Activated T-helper 2 cell treated with anti-CD3 and anti-CD28 coated beads, Interferon-gamma antibody, Interleukin-2, Interleukin-4, amounts not matched to agents 10 μg/mL and 5 μg/mL and 100 μg/mL, durations not matched to agents 14 hours and 24 hours and 36 hours (primary cell): Measurements from ENCODE around the gene MITF. TPM values are rescaled to one million over a fixed set of nuclear protein-coding genes. Genes with fewer than 3 reads are reported as not detected.
"Not testable (repeated sequence)": the region's sequence is repeated elsewhere in the genome, so short reads cannot be mapped to it uniquely, and the experiment has no call there.

ENCODE experiments used
- DNase-seq: peaks from one replicate; pipeline ENCODE4 v3.0.0; 2021; ENCODE audit warnings: low spot score
- H3K27ac Mint-ChIP-seq: one replicate; pipeline ENCODE4 v1.8.0; 2021; ENCODE audit warnings: mixed read lengths
- H3K27me3 Mint-ChIP-seq: one replicate; pipeline ENCODE4 v1.8.0; 2021; ENCODE audit warnings: low read depth, mixed read lengths
- H3K36me3 Mint-ChIP-seq: one replicate; pipeline ENCODE4 v1.8.0; 2021; ENCODE audit warnings: low read depth, mixed read lengths
- H3K4me1 Mint-ChIP-seq: one replicate; pipeline ENCODE4 v1.8.0; 2021; ENCODE audit warnings: low read depth, mixed read lengths
- H3K4me3 Mint-ChIP-seq: one replicate; pipeline ENCODE4 v1.8.0; 2021; ENCODE audit warnings: low read depth, mild to moderate bottlenecking, moderate library complexity, mixed read lengths
- H3K9me3 Mint-ChIP-seq: one replicate; pipeline ENCODE4 v1.8.0; 2021; ENCODE audit warnings: mixed read lengths
- intact Hi-C: fragments of 100-400 bp; cut with micrococcal nuclease; formaldehyde crosslinking; loops from one replicate; pipeline ENCODE4 v1.15.1; 2023
- total RNA-seq: library from RNA; stranded (reverse); gene quantifications from 2 replicates; pipeline ENCODE4 v1.2.3, GENCODE V29; 2022

The MITF gene
- total RNA-seq, 1 donor from 2014 or later, result 0.07 TPM

GRCh38 chr3:69890084-69890483 is 150.8 kb downstream of the MITF start:
- Mint-ChIP-seq H3K4me3 (no peak overlapping the region), H3K9me3 (no peaks in the 10 kb centered on the region), H3K36me3 (no peaks in the 10 kb centered on the region), H3K27ac (no peak overlapping the region), H3K27me3 (no peaks in the 10 kb centered on the region), H3K4me1 (no peaks in the 10 kb centered on the region)
- intact Hi-C loops, result no loop called here
- DNase-seq, result no peak

GRCh38 chr3:69890691-69891090 is 151.4 kb downstream of the MITF start:
- H3K4me1 Mint-ChIP-seq, result no peaks in the 10 kb centered on the region
- H3K27me3 Mint-ChIP-seq, result no peaks in the 10 kb centered on the region
- intact Hi-C loops, result no loop called here
- no peaks in the 10 kb centered on the region for H3K36me3 Mint-ChIP-seq
- H3K9me3 Mint-ChIP-seq, result no peaks in the 10 kb centered on the region
- H3K27ac Mint-ChIP-seq, result no peak overlapping the region
- H3K4me3 Mint-ChIP-seq, result no peak overlapping the region
- no peak for DNase-seq

DNA sequence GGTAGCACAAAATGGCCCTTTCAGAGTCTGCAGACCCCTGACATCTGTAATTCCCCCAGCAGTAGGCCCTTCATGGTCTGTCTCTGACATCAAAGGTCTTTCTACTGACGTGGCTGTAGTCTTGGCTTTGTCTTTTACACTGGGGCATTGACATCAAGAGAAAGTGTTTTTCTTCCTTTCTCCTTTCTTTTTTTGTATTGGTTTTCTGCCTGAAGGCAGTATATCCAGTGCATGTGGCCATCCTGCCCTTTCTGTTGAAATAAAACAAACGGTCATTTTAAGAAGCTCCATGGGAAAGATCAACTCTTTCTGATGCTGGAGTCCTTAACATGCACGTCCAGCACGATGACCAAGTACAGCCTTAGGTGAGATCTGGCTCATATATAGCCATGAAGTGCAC is 153.4 kb downstream of the MITF start:
- no peak overlapping the region for H3K4me3 Mint-ChIP-seq
- H3K4me1 Mint-ChIP-seq, result no peaks in the 10 kb centered on the region
- no peaks in the 10 kb centered on the region for H3K9me3 Mint-ChIP-seq
- intact Hi-C loops, result no loop called here
- H3K36me3 Mint-ChIP-seq, result no peaks in the 10 kb centered on the region
- DNase-seq, result no peak
- H3K27ac Mint-ChIP-seq, result no peak overlapping the region
- no peaks in the 10 kb centered on the region for H3K27me3 Mint-ChIP-seq

DNA sequence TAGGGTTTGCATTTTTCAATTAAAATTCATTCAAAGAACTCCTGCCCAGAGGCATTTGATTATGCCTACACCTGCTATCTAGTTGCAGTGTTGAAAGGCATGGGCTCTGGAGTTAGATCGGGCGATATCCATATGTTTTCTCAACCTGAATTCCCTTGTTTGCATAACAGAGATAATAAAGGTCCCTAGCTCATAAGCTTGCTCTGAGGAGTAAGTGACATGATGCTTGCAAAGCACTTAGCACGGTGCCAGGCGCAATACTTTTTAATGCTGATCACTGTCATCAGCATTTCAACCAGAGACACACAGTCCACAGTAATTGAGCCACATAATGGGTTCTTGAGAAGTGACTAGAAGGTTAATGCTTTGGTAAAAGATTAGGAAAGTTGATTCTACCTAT is 154.0 kb downstream of the MITF start:
- intact Hi-C loops, result no loop called here
- Mint-ChIP-seq H3K27me3 (no peaks in the 10 kb centered on the region), H3K36me3 (no peaks in the 10 kb centered on the region), H3K27ac (no peak overlapping the region), H3K4me3 (no peak overlapping the region), H3K9me3 (no peaks in the 10 kb centered on the region), H3K4me1 (no peaks in the 10 kb centered on the region)
- no peak for DNase-seq

- DNase-seq, result no peak
- no peaks in the 10 kb centered on the region for H3K36me3 Mint-ChIP-seq
- no peaks in the 10 kb centered on the region for H3K27me3 Mint-ChIP-seq
- intact Hi-C loops, result no loop called here
- no peaks in the 10 kb centered on the region for H3K9me3 Mint-ChIP-seq
- no peak overlapping the region for H3K27ac Mint-ChIP-seq
- no peak overlapping the region for H3K4me3 Mint-ChIP-seq
- no peaks in the 10 kb centered on the region for H3K4me1 Mint-ChIP-seq
These were observed 156.8 kb downstream of the MITF start for GRCh38 chr3:69896095-69896494.

GRCh38 chr3:69900331-69900730 is 161.1 kb downstream of the MITF start:
- no peak for DNase-seq
- Mint-ChIP-seq H3K27ac (no peak overlapping the region), H3K36me3 (no peaks in the 10 kb centered on the region), H3K27me3 (no peaks in the 10 kb centered on the region), H3K9me3 (no peaks in the 10 kb centered on the region), H3K4me1 (no peaks in the 10 kb centered on the region), H3K4me3 (no peak overlapping the region)
- intact Hi-C loops, result no loop called here

GRCh38 chr3:69901802-69902201 is 162.5 kb downstream of the MITF start:
- Mint-ChIP-seq H3K36me3 (no peaks in the 10 kb centered on the region), H3K4me3 (no peak overlapping the region), H3K27me3 (no peaks in the 10 kb centered on the region), H3K9me3 (no peaks in the 10 kb centered on the region), H3K27ac (no peak overlapping the region), H3K4me1 (no peaks in the 10 kb centered on the region)
- no peak for DNase-seq
- intact Hi-C loops, result no loop called here

DNA sequence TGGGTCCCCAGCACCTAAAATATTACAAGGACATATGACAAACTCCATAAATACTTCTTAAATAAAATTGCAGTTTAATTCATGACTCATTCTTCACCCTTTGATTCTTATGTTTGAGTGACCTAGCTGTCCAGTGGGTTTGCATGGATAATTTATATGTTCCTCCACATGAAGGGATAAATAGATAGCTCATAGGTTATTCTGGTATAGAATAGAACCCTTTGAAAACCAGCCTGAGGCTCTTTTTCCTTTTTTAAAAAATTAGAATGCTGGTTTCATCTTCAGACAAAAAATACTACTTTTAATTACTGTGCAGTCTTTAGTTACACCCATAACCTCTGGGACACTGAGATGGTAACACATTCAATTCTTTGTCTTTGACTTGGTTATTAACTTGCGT is 163.1 kb downstream of the MITF start:
- DNase-seq, result no peak

DNA sequence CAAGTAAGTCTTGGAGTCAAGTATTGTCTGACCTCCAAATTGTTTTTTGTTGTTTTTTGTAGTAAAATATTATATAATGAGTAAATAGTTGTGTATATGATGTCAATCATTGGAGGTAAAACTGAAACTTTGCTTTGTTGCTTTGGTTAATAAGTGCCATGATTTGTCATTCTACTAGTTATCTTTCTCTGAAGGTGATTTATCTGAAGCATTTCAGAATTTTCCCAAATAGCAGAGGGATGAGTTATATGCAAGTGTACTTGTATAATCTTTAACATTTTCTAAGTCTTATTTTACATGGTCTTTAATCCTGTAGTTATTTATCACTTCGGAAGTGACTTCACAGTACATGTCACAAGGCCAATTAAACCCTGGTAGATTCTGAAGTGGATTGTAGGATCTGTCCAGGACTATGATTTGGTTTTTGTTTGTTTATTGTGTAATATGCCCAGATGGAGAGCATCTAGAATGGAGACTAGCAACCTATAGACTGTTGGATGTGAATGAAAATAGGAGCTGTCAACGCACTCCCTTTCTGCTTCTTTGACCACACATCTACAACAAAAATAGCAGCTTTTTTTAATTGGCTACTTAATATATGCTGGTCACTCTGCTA is 167.2 kb downstream of the MITF start:
- no peaks in the 10 kb centered on the region for H3K27me3 Mint-ChIP-seq
- H3K4me1 Mint-ChIP-seq, result no peaks in the 10 kb centered on the region
- H3K36me3 Mint-ChIP-seq, result no peaks in the 10 kb centered on the region
- no peak for DNase-seq
- H3K4me3 Mint-ChIP-seq, result no peak overlapping the region
- H3K9me3 Mint-ChIP-seq, result no peaks in the 10 kb centered on the region
- no peak overlapping the region for H3K27ac Mint-ChIP-seq
- intact Hi-C loops, result no loop called here

More for the DNA sequence above, 163.1 kb downstream of the MITF start:
- Mint-ChIP-seq H3K4me1 (no peaks in the 10 kb centered on the region), H3K4me3 (no peak overlapping the region), H3K36me3 (no peaks in the 10 kb centered on the region), H3K9me3 (no peaks in the 10 kb centered on the region), H3K27ac (no peak overlapping the region), H3K27me3 (no peaks in the 10 kb centered on the region)
- intact Hi-C loops, result no loop called here

DNA sequence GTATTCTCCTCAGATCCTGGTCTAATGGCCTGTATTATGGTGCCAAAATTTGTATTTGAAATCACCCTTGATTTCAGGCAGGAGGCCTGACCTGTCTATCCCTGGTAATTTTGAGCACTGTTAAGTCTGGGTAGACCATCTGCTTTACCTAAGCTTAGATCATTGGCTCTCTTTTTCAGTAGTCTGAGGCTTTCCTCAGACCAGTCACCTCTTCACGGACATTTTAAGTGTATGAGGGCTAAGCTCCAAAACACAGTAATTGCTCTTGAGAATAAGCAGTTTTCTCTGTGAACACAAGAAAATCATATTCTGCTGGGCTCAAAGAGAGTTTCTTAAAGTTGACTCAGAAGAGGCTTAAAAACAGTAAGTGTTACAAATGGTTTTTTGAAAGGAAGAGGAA is 168.3 kb downstream of the MITF start:
- DNase-seq, result no peak
- Mint-ChIP-seq H3K9me3 (no peaks in the 10 kb centered on the region), H3K4me3 (no peak overlapping the region), H3K27me3 (no peaks in the 10 kb centered on the region), H3K4me1 (no peaks in the 10 kb centered on the region), H3K36me3 (no peaks in the 10 kb centered on the region), H3K27ac (no peak overlapping the region)
- intact Hi-C loops, result no loop called here

GRCh38 chr3:69909859-69910258 is 170.6 kb downstream of the MITF start:
- H3K4me3 Mint-ChIP-seq, H3K27me3 Mint-ChIP-seq, DNase-seq, intact Hi-C loops, H3K9me3 Mint-ChIP-seq, H3K27ac Mint-ChIP-seq, H3K4me1 Mint-ChIP-seq, H3K36me3 Mint-ChIP-seq: not testable (repeated sequence)

GRCh38 chr3:69913422-69913821 is 174.2 kb downstream of the MITF start:
- H3K9me3 Mint-ChIP-seq, result no peaks in the 10 kb centered on the region
- H3K36me3 Mint-ChIP-seq, result no peaks in the 10 kb centered on the region
- H3K27me3 Mint-ChIP-seq, result no peaks in the 10 kb centered on the region
- no peak overlapping the region for H3K4me3 Mint-ChIP-seq
- H3K4me1 Mint-ChIP-seq, result no peaks in the 10 kb centered on the region
- intact Hi-C loops, result no loop called here
- H3K27ac Mint-ChIP-seq, result no peak overlapping the region
- DNase-seq, result no peak

GRCh38 chr3:69914395-69914794 is 175.1 kb downstream of the MITF start:
- no peaks in the 10 kb centered on the region for H3K9me3 Mint-ChIP-seq
- no peaks in the 10 kb centered on the region for H3K4me1 Mint-ChIP-seq
- no peak for DNase-seq

DNA sequence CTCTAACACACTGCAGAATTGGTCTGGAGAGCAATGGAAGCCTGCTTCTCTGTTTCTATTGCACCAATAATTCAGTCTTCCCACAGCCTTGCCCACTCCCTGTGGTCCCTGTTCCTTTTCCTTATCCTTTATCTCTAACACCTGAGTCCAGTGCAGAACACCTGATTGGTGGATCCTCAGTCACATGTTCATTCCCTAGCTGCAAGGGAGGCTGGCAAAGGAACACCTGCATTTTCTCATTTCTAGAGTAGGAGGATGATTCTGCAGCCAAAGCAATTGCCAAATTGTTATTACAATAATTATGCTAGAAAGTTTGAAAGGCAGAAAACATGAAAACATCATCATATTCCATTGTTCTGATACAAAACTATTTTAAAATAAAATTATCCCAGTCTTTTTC is 176.5 kb downstream of the MITF start:
- intact Hi-C loops, result no loop called here
- H3K27me3 Mint-ChIP-seq, result no peaks in the 10 kb centered on the region
- H3K9me3 Mint-ChIP-seq, result no peaks in the 10 kb centered on the region
- no peak overlapping the region for H3K4me3 Mint-ChIP-seq
- no peaks in the 10 kb centered on the region for H3K36me3 Mint-ChIP-seq
- no peak overlapping the region for H3K27ac Mint-ChIP-seq
- no peak for DNase-seq
- H3K4me1 Mint-ChIP-seq, result no peaks in the 10 kb centered on the region

More at GRCh38 chr3:69914395-69914794, 175.1 kb downstream of the MITF start:
- Mint-ChIP-seq H3K27me3 (no peaks in the 10 kb centered on the region), H3K4me3 (no peak overlapping the region), H3K36me3 (no peaks in the 10 kb centered on the region), H3K27ac (no peak overlapping the region)
- intact Hi-C loops, result no loop called here
